CD14-positive monocyte (primary cell): ENCODE measurements around the gene MATN4. TPM values are rescaled to one million over a fixed set of nuclear protein-coding genes. Genes with fewer than 3 reads are reported as not detected.

Experiments used
- DNase-seq, 3 donors: peaks; one replicate each; pipeline ENCODE4 v3.0.0-alpha.2; 2011 to 2022
- H2AFZ ChIP-seq: 2 replicates; pipeline ENCODE4 v1.6.0; 2012; ENCODE audit warnings: mild to moderate bottlenecking, low read depth, low read length, inconsistent platforms; ENCODE audit not compliant: insufficient read depth, poor library complexity, severe bottlenecking
- H3K27ac ChIP-seq, 2 donors: 1 replicate in 1 of 2; 2 replicates in 1 of 2; pipeline ENCODE4 v1.5.1; 2012 to 2013; ENCODE audit warnings: low read length in 2 of 2, control low read depth in 1 of 2, inconsistent platforms in 1 of 2, low read depth in 1 of 2, mild to moderate bottlenecking in 1 of 2
- H3K27me3 ChIP-seq, 2 donors: one replicate each; pipeline versions ENCODE4 v1.6.0 to v1.6.1; 2011 to 2013; ENCODE audit warnings: low read length in 2 of 2; ENCODE audit not compliant: control insufficient read depth in 2 of 2, insufficient read depth in 2 of 2
- H3K36me3 ChIP-seq, 2 donors: replicated peaks in 1 of 2; 1 replicate in 1 of 2; 2 replicates in 1 of 2; pipeline versions ENCODE4 v1.5.1 to v1.6.1; 2012 to 2013; ENCODE audit warnings: low read length in 2 of 2, control low read depth in 1 of 2, inconsistent platforms in 1 of 2, mild to moderate bottlenecking in 1 of 2; ENCODE audit not compliant: insufficient read depth in 2 of 2, control insufficient read depth in 1 of 2
- H3K4me1 ChIP-seq, 2 donors: 1 replicate in 1 of 2; 2 replicates in 1 of 2; pipeline versions ENCODE4 v1.5.1 to v1.6.1; 2012 to 2013; ENCODE audit warnings: low read length in 2 of 2, control low read depth in 1 of 2, inconsistent platforms in 1 of 2, mild to moderate bottlenecking in 1 of 2, moderate library complexity in 1 of 2; ENCODE audit not compliant: insufficient read depth in 2 of 2, control insufficient read depth in 1 of 2
- H3K4me2 ChIP-seq: replicated peaks from 2 replicates; pipeline ENCODE3; 2012; ENCODE audit warnings: low read length, moderate library complexity, mild to moderate bottlenecking; ENCODE audit not compliant: poor library complexity, severe bottlenecking; ENCODE audit errors: extremely low read depth
- H3K4me3 ChIP-seq, 3 experiments: fragments of 200-600 bp in 1 of 3; sonication (generic) in 1 of 3; replicated peaks in 1 of 3; 1 replicate in 2 of 3; 2 replicates in 1 of 3; pipeline ENCODE4 v1.5.1; 2011 to 2013; ENCODE audit warnings: low read length in 3 of 3, mild to moderate bottlenecking in 3 of 3, control low read depth in 2 of 3, low read depth in 2 of 3, inconsistent platforms in 1 of 3, moderate library complexity in 1 of 3
- H3K79me2 ChIP-seq: 2 replicates; pipeline ENCODE4 v1.6.0; 2012; ENCODE audit warnings: mild to moderate bottlenecking, control low read depth, inconsistent platforms, low read length, moderate library complexity; ENCODE audit not compliant: insufficient read depth
- H3K9ac ChIP-seq: 2 replicates; pipeline ENCODE4 v1.6.0; 2017; ENCODE audit warnings: low read length, mild to moderate bottlenecking; ENCODE audit not compliant: insufficient read depth, poor library complexity, severe bottlenecking
- H3K9me3 ChIP-seq, 2 donors: replicated peaks in 1 of 2; 1 replicate in 1 of 2; 2 replicates in 1 of 2; pipeline versions ENCODE4 v1.5.1 to v1.6.1; 2012 to 2013; ENCODE audit warnings: low read length in 2 of 2, control low read depth in 1 of 2; ENCODE audit not compliant: control insufficient read depth in 1 of 2, insufficient read depth in 1 of 2
- H4K20me1 ChIP-seq: 2 replicates; pipeline ENCODE4 v1.6.0; 2012; ENCODE audit warnings: mild to moderate bottlenecking, low read length, control low read depth, moderate library complexity; ENCODE audit not compliant: insufficient read depth
- H3K27ac Mint-ChIP-seq, 7 donors: one replicate each; pipeline ENCODE4 v1.8.0; 2020; ENCODE audit warnings: mild to moderate bottlenecking in 7 of 7, mixed read lengths in 7 of 7, moderate library complexity in 6 of 7, inconsistent platforms in 2 of 7
- H3K27me3 Mint-ChIP-seq, 3 donors: one replicate each; pipeline ENCODE4 v1.8.0; 2021 to 2022; ENCODE audit warnings: low read depth in 3 of 3, mild to moderate bottlenecking in 3 of 3, mixed read lengths in 3 of 3, moderate library complexity in 3 of 3, inconsistent platforms in 1 of 3
- H3K36me3 Mint-ChIP-seq, 2 donors: one replicate each; pipeline ENCODE4 v1.8.0; 2020; ENCODE audit warnings: mixed read lengths in 2 of 2, inconsistent platforms in 1 of 2, mild to moderate bottlenecking in 1 of 2
- H3K4me1 Mint-ChIP-seq: one replicate; pipeline ENCODE4 v1.8.0; 2020; ENCODE audit warnings: mild to moderate bottlenecking, mixed read lengths
- H3K4me3 Mint-ChIP-seq, 2 donors: one replicate each; pipeline ENCODE4 v1.8.0; 2020; ENCODE audit warnings: mild to moderate bottlenecking in 2 of 2, mixed read lengths in 2 of 2, moderate library complexity in 1 of 2
- H3K9me3 Mint-ChIP-seq, 7 donors: one replicate each; pipeline ENCODE4 v1.8.0; 2020 to 2022; ENCODE audit warnings: mixed read lengths in 7 of 7, mild to moderate bottlenecking in 6 of 7, moderate library complexity in 6 of 7, inconsistent platforms in 2 of 7
- CTCF ChIP-seq: fragments of 200-600 bp; IDR thresholded peaks from one replicate; pipeline ENCODE4 v1.8.0; 2022; ENCODE audit warnings: antibody characterized with exemption, mild to moderate bottlenecking
- WGBS: methylation state at CpG from one replicate; pipeline ENCODE4 v1.1.5; 2013; ENCODE audit warnings: missing lambda C conversion rate; ENCODE audit not compliant: insufficient coverage; 5-methylcytosine and 5-hydroxymethylcytosine counted together
- intact Hi-C, 2 donors: fragments of 100-400 bp; cut with micrococcal nuclease; formaldehyde crosslinking; loops; one replicate each; pipeline versions ENCODE4 v1.15.0 to v1.15.1; 2023
- polyA plus RNA-seq, 3 donors: library from polyadenylated mRNA; depleted of rRNA in 1 of 3; unstranded in 2 of 3; stranded (reverse) in 1 of 3; fragments of 300-500 nt in 2 of 3; fragments of >200 nt in 1 of 3; fragmentation: Illumina TruSeq in 2 of 3; gene quantifications; 1 replicate in 2 of 3; 2 replicates in 1 of 3; pipeline ENCODE4 v1.2.3, GENCODE V29; 2012 to 2021

Gene MATN4
- polyA plus RNA-seq, 3 donors: not detected

GRCh38 chr20:45322952-45323383 is 14.9 kb upstream of the MATN4 start:
- peaks cover 0 to 7% (median 0%) of the 10 kb centered on the region in 7 donors for H3K9me3 Mint-ChIP-seq
- no peak overlapping the region for H3K27ac Mint-ChIP-seq
- H3K4me1 Mint-ChIP-seq: peaks cover 24% of the 10 kb centered on the region
- H3K36me3 ChIP-seq: peaks cover 0 to 2% of the 10 kb centered on the region in 2 donors
- H3K27me3 Mint-ChIP-seq: peaks cover 0 to 3% (median 1%) of the 10 kb centered on the region in 3 donors
- H3K9ac ChIP-seq: no peak overlapping the region
- no peaks in the 10 kb centered on the region for H3K79me2 ChIP-seq
- H4K20me1 ChIP-seq: no peaks in the 10 kb centered on the region
- no peak overlapping the region for H3K4me2 ChIP-seq
- WGBS: 39% methylated on average over 6 of the region's 7 CpGs
- DNase-seq: peak; percentile 65 to 82 (median 76)
- H3K9me3 ChIP-seq: no peaks in the 10 kb centered on the region
- peak; percentile 48 for TF ChIP-seq CTCF
- H3K27ac ChIP-seq: no peak overlapping the region
- H3K36me3 Mint-ChIP-seq: peaks cover 0 to 9% of the 10 kb centered on the region in 2 donors
- peak overlapping the region; percentile 4 for H2AFZ ChIP-seq
- intact Hi-C loops: loop anchor here (5.0 kb wide), 2 partner anchors 39 to 114 kb away; partner anchors contain the start of gene SYS1 (in 1 of the 2)
- H3K4me1 ChIP-seq: peaks cover 20 to 21% of the 10 kb centered on the region in 2 donors
- no peak overlapping the region for H3K4me3 ChIP-seq
- H3K27me3 ChIP-seq: no peaks in the 10 kb centered on the region
- no peak overlapping the region for H3K4me3 Mint-ChIP-seq

GRCh38 chr20:45320948-45321595 is 13.0 kb upstream of the MATN4 start:
- Mint-ChIP-seq H3K4me3 (no peak overlapping the region), H3K4me1 (peaks cover 28% of the 10 kb centered on the region), H3K27ac (peak overlapping the region in 4 of 7 donors; percentile 3 to 68 (median 39)), H3K27me3 (peaks cover 13 to 22% (median 17%) of the 10 kb centered on the region in 3 donors), H3K36me3 (peaks cover 0 to 3% of the 10 kb centered on the region in 2 donors), H3K9me3 (peaks cover 0 to 7% (median under 1%) of the 10 kb centered on the region in 7 donors)
- H4K20me1 ChIP-seq: no peaks in the 10 kb centered on the region
- no peaks in the 10 kb centered on the region for H3K9me3 ChIP-seq
- TF ChIP-seq CTCF: no peak
- intact Hi-C loops: loop anchor here (5.0 kb wide), 2 partner anchors 41 to 116 kb away; partner anchors contain the start of gene SYS1 (in 1 of the 2)
- WGBS: 46% methylated on average over 3 of the region's 5 CpGs
- H3K27ac ChIP-seq: no peak overlapping the region
- H3K4me3 ChIP-seq: no peak overlapping the region
- no peak overlapping the region for H3K4me2 ChIP-seq
- no peak overlapping the region for H2AFZ ChIP-seq
- H3K4me1 ChIP-seq: peaks cover 20 to 21% of the 10 kb centered on the region in 2 donors
- no peak overlapping the region for H3K9ac ChIP-seq
- H3K36me3 ChIP-seq: no peaks in the 10 kb centered on the region
- no peaks in the 10 kb centered on the region for H3K79me2 ChIP-seq
- peaks cover 2 to 13% of the 10 kb centered on the region in 2 donors for H3K27me3 ChIP-seq
- peak; percentile 70 to 88 (median 83) for DNase-seq
